SK-N-SH treated with all-trans-retinoic acid at 6 μM for 48 hours (cell line): Measurements from ENCODE around the gene CACNA1D.

ENCODE experiments used
- CSDC2 ChIP-seq: fragments of 250-450 bp; sonication (Bioruptor Pico); IDR thresholded peaks from 2 replicates; pipeline ENCODE4 v1.5.0; 2020; ENCODE audit warnings: mild to moderate bottlenecking, moderate library complexity
- PPARA ChIP-seq: fragments of 250-450 bp; sonication (Bioruptor Pico); IDR thresholded peaks from 2 replicates; pipeline ENCODE4 v1.5.0; 2020; ENCODE audit warnings: mild to moderate bottlenecking, borderline replicate concordance
- TF ChIP-seq, protein P1 (sequence below): fragments of 250-450 bp; sonication (Bioruptor Pico); IDR thresholded peaks from 2 replicates; pipeline ENCODE4 v1.8.0; 2020; ENCODE audit warnings: mild to moderate bottlenecking, moderate library complexity, borderline replicate concordance

DNA sequence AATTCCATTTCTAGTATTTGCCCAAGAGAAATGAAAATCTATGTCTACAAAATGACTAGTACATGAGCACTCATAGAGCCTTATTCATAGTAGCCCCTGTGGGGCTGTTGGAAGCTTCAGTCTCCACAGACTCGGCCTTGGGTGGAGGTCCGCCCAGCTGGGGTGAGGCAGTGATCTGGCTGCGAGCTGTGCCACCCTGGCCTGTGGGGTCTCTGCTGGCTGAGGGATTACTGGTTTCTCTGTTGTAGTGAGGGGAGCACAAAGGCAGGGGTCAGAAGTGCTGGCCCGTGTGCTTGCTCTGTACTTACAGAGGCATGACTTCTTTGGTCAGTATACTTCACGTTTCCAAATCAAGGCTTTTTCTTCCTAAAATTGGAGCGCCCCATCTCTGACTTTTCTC, 193.7 kb downstream of the CACNA1D start:
- TF ChIP-seq, protein P1, sequence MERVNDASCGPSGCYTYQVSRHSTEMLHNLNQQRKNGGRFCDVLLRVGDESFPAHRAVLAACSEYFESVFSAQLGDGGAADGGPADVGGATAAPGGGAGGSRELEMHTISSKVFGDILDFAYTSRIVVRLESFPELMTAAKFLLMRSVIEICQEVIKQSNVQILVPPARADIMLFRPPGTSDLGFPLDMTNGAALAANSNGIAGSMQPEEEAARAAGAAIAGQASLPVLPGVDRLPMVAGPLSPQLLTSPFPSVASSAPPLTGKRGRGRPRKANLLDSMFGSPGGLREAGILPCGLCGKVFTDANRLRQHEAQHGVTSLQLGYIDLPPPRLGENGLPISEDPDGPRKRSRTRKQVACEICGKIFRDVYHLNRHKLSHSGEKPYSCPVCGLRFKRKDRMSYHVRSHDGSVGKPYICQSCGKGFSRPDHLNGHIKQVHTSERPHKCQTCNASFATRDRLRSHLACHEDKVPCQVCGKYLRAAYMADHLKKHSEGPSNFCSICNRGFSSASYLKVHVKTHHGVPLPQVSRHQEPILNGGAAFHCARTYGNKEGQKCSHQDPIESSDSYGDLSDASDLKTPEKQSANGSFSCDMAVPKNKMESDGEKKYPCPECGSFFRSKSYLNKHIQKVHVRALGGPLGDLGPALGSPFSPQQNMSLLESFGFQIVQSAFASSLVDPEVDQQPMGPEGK (CRISPR knock-in tag): no peak
- TF ChIP-seq CSDC2 (CRISPR knock-in tag): no peak
- no peak for TF ChIP-seq PPARA
